NCI-H2029 treated with DMSO at 0.1 percent for 48 hours (cell line): ENCODE data around the gene SERINC1.

Experiments
- DNase-seq: peaks from one replicate; lab custom pipeline; 2025; lab: John Stamatoyannopoulos, UW

The SERINC1 gene

DNA sequence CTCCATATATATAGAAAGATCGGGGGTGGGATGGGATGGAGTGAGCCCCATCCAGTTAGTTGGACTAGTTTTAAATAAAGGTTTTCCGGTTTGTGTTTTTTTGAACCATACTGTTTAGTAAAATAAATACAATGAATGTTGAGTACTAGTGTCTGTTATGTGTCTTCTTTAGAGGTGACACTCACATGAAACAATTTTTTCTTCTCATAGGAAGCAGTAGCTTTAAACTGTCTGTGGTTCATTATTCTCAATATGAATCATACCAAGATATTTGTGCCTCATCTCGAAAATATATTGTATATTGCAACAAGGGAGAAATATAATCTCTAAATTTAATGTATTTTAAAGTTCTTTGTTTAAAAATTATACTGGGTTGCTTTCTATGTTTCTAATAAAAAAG, 38.8 kb downstream of the SERINC1 start:
- DNase-seq: no peak

- no peak for DNase-seq
These were observed 39.8 kb downstream of the SERINC1 start for GRCh38 chr6:122431780-122432179.

DNA sequence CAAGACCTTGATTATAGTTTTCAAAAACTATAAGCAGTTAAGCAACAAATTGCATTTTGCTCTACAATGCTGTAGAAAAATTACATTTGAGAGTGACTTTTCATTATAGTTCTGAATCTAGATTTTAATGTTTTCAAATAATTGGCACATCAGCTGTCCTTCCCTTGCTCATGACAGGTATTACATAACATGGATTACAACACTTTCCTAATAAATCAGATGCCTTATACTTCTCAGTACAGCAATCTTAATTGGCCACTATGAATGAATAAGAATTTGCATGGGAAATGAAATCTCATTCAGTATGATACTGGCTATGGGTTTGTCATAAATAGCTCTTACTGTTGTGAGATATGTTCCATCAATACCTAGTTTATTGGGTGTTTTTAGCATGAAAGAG, 42.3 kb downstream of the SERINC1 start:
- DNase-seq: no peak

GRCh38 chr6:122428781-122429180, 42.8 kb downstream of the SERINC1 start:
- no peak for DNase-seq

GRCh38 chr6:122426597-122426996, 45.0 kb downstream of the SERINC1 start:
- no peak for DNase-seq

DNA sequence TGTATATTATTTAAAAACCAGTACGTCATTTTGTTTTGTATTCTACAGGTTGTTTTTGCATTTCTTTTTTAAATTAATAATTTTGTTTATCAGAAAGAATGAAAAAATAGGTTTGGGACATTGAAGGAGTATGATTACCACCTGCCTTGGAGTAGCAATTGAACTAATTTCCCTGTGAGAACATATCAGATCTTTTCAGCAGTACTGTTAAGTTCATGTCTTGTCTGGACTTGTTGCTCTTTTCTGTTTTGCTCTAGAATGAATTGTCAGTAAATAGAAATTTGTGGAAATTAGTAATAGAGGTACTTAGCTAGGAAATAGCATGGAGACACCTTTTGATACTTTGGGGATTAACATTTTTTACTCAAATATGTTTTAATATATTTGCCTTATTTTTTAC, 47.9 kb downstream of the SERINC1 start:
- DNase-seq: no peak

- DNase-seq: no peak
These were observed 48.9 kb downstream of the SERINC1 start for GRCh38 chr6:122422614-122423267.

DNA sequence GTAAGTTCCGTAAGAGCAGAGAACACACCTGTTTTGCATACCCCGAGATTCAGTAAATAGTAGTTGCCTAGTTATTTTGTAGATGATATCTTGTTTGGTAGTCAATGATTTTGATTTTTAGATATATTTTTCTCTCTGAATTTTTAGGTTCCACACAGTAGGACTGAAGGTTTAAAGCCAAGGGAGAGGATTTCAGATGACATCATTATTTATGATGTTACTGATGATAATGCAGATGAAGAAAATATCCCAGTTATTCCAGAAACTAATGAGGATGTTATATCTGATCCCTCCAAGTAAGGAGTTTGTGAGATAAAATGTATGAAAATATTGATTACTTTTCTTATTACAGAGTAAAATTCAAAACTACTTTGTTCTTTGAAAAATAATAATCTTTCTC, 49.6 kb downstream of the SERINC1 start:
- DNase-seq: no peak

GRCh38 chr6:122416825-122417224, 54.8 kb downstream of the SERINC1 start:
- DNase-seq: no peak

GRCh38 chr6:122412001-122412400, 59.6 kb downstream of the SERINC1 start:
- DNase-seq: no peak

DNA sequence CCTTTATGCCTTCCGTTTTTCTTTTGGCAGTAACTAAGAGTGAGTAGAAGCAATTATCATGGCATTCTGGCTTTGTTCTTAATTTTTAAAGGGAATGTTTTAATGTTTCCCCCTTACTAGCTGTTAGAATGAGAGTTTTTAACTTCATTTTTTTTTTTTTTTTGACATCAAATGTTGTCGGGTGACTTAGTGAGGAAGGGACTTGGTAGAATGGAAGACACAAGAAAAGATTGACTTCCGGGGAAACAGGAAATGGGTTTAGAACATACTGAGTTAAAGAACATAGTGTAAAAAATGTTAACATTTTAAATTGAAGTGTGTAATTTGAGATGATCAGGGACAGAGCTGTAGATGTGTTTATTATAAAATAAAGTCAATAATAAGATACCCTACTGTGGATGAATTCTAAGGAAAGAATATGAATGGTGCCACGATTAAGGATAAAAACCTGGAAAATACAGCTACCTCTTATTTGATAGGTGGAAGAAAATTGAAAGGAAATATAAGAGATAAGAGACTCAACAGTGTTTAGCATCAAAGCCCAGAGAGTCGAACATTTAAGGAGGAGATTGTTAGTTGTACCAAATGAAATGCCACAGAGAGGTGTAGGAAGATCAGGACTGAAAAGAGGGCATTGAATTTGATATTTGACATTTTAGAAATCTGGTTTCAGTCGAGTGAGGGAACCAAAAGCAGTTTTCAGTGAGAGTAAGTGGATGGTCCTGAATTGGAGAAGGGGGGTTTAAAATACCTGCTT, 62.7 kb downstream of the SERINC1 start:
- DNase-seq: no peak

DNA sequence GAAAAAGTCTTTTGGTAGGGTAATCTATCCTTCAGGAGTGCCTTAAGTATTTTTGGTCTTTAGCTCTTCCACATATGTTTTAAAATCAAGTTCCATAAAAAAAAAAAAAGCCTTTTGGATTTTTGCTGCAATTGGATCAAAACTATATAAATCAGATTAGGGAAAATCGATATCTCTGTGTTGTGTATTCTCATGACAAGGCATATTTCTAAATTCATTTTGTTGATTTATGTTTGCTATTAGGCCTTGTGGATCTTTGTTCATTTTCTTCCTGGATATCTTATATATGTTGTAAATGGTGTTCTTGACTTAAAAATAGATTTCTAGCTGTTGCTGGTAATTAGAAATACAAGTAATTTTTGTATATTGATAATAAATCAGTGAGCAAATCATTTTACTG, 63.4 kb downstream of the SERINC1 start:
- DNase-seq: no peak

- DNase-seq: no peak
These were observed 63.9 kb downstream of the SERINC1 start for GRCh38 chr6:122407712-122408111.

DNA sequence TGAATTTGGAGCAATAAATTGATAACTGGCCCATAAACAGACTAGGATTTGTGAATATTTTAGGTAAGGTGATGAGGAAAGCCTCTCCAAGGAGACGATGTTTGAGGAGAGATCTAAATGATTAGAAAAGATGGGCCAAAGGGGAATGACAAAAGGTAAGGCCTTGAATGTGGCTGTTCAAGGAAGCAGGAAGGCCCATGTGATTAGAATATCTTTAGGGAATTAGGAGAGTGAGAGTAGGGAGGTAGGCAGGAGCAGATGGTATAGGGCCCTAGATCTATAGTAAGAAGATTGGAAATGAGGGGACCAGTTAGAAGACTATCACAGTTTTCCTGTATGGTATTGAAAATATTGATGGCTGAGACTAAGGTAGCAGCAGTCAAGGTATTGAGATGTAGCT, 65.4 kb downstream of the SERINC1 start:
- no peak for DNase-seq

- no peak for DNase-seq
These were observed 66.2 kb downstream of the SERINC1 start for GRCh38 chr6:122405417-122405816.

DNA sequence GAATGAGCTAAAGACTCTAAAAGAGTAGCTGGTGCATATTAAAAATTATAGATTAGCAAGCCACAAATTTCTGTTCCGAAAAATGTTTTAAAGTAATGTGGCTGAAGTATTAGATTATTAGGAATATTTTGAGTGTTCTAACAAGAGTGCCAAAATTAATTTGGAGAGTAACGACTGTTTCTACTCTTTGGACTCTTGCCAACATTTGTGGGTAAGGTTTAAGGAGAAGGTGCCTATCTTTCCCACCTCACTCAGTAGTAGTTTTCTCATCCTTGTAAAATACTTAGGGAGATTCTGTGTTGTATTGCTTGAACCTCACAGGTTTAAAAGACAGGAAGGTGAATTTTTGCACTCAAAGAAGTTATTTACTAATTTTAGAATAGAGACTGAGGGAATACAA, 67.2 kb downstream of the SERINC1 start:
- no peak for DNase-seq

GRCh38 chr6:122401104-122401503, 70.5 kb downstream of the SERINC1 start:
- DNase-seq: no peak

- DNase-seq: no peak
These were observed 71.0 kb downstream of the SERINC1 start for GRCh38 chr6:122400462-122401089.

DNA sequence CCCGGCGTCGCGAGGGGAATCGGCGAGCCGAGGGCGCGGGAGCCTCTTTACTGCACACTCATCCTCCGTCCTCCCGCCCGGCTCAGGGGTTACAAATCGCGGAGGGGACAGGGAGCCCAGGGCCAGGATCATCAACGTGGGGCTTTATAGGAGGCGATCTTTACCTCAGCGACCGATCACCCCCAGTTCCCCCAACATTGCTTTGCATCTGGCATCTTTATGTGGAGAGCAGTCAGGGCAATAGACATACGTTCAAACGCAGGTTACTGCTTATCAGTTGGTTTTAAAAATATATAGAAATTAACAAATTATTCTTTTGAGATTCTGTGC, 71.5 kb downstream of the SERINC1 start:
- DNase-seq: peak; percentile 16

GRCh38 chr6:122399348-122400120, 72.1 kb downstream of the SERINC1 start, which contains the start of gene HSF2:
HSF2 (plus strand) TSS chr6:122399652; CDS start chr6:122399738, 86 bp downstream.
- DNase-seq: peak; percentile 97

DNA sequence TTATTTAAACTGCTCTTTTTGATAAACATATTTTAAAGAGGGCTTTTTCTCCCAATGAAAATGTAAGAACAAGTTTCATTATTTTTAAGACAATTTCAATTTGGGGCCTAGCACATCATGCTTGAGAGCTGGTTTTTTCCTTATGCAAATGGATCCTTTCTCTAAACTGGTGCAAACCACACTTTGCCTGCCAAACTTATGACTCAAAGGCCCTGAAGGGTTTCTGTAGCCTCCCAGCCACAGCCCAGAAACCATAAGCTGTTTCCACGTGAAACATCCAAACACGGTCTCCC, 72.6 kb downstream of the SERINC1 start:
- DNase-seq: no peak

DNA sequence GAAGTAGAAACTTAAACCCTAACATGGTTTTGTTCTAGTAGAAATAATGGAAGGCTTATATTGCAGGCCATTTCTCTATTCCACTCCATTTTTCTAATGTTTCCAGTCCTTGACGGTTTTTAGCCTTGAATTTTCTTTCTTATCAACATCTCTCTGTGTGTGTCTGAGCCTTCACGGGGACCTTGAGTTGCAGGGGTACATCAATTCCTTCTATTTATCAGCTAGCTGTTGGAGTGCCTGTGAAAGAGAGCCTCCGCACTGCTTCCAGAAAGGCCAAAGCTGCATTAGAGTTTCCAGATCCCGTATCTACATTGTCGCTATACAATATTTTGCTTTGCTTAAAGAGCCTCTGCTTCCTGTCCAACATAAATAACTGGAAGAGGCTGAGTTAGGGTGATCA, 77.6 kb downstream of the SERINC1 start:
- no peak for DNase-seq
